Coronary artery (tissue), 2 donors: Measurements from ENCODE around the gene ALDH2.

Experiments used
- DNase-seq: peaks from one replicate; pipeline ENCODE4 v3.0.0-alpha.2; 2017; ENCODE audit warnings: low spot score
- H3K27ac ChIP-seq, 2 donors: fragments of 200-600 bp; sonication (generic); one replicate each; pipeline ENCODE4 v1.5.1; 2016 to 2019
- H3K4me3 ChIP-seq: fragments of 200-600 bp; sonication (generic); 2 replicates; pipeline ENCODE4 v1.5.1; 2016; ENCODE audit warnings: mild to moderate bottlenecking, moderate library complexity
- CTCF ChIP-seq: fragments of 200-600 bp; sonication (generic); IDR thresholded peaks from one replicate; pipeline ENCODE4 v1.5.1; 2019; ENCODE audit warnings: antibody characterized with exemption

ALDH2 gene

GRCh38 chr12:111741235-111741812 is 25.4 kb upstream of the ALDH2 start:
- TF ChIP-seq CTCF = no peak
- no peak overlapping the region for H3K27ac ChIP-seq
- no peak for DNase-seq
- H3K4me3 ChIP-seq = no peak overlapping the region

- DNase-seq = no peak
- no peak overlapping the region for H3K27ac ChIP-seq
- TF ChIP-seq CTCF = no peak
- H3K4me3 ChIP-seq = no peak overlapping the region
These were observed 21.5 kb upstream of the ALDH2 start for GRCh38 chr12:111745211-111745610.

GRCh38 chr12:111747333-111747732 is 19.4 kb upstream of the ALDH2 start:
- no peak for TF ChIP-seq CTCF
- Histone ChIP-seq H3K4me3 (no peak overlapping the region), H3K27ac (no peak overlapping the region)
- DNase-seq = no peak

- Histone ChIP-seq H3K4me3 (no peak overlapping the region), H3K27ac (no peak overlapping the region)
- no peak for DNase-seq
- TF ChIP-seq CTCF = no peak
These were observed 18.5 kb upstream of the ALDH2 start for GRCh38 chr12:111748151-111748672.

- no peak for DNase-seq
- H3K27ac ChIP-seq = no peak overlapping the region
These were observed 17.9 kb upstream of the ALDH2 start for GRCh38 chr12:111748867-111749266.

GRCh38 chr12:111749391-111749790 is 17.3 kb upstream of the ALDH2 start:
- no peak overlapping the region for H3K4me3 ChIP-seq
- DNase-seq = no peak
- no peak overlapping the region for H3K27ac ChIP-seq
- TF ChIP-seq CTCF = no peak

More at GRCh38 chr12:111748867-111749266, 17.9 kb upstream of the ALDH2 start:
- no peak overlapping the region for H3K4me3 ChIP-seq
- TF ChIP-seq CTCF = no peak

GRCh38 chr12:111753144-111753881 is 13.4 kb upstream of the ALDH2 start:
- Histone ChIP-seq H3K27ac (no peak overlapping the region), H3K4me3 (no peak overlapping the region)
- no peak for TF ChIP-seq CTCF
- DNase-seq = no peak
